A549 (cell line): ENCODE measurements around the gene ZBP1.

Experiments used
- CHD2 ChIP-seq: fragments of 150-350 bp; IDR thresholded peaks from 2 replicates; pipeline ENCODE4 v1.6.1; 2014; ENCODE audit warnings: low read length; ENCODE audit not compliant: partially characterized antibody
- ESRRA ChIP-seq: fragments of 150-350 bp; IDR thresholded peaks from 2 replicates; pipeline ENCODE4 v1.6.1; 2014; ENCODE audit warnings: mild to moderate bottlenecking, low read length, borderline replicate concordance

- no peak for TF ChIP-seq CHD2
- no peak for TF ChIP-seq ESRRA
Measured at GRCh38 chr20:57568960-57569359, 51.3 kb downstream of the ZBP1 start.
